Loucy (cell line): ENCODE results near the gene GJB4.

Experiments
- CTCF ChIP-seq: fragments of 200-600 bp; sonication (generic); conservative IDR thresholded peaks from 2 replicates; pipeline ENCODE4 v1.5.1; 2014; ENCODE audit warnings: mild to moderate bottlenecking, antibody characterized with exemption, low read length
- EZH2phosphoT487 ChIP-seq: fragments of 200-600 bp; IDR thresholded peaks from 2 replicates; pipeline ENCODE4 v1.6.1; 2018; ENCODE audit warnings: antibody characterized with exemption, mild to moderate bottlenecking, moderate library complexity, borderline replicate concordance

GRCh38 chr1:34746785-34747637 lies 12.5 kb upstream of the GJB4 start:
- no peak for TF ChIP-seq CTCF
- no peak for TF ChIP-seq EZH2phosphoT487
